Liver (tissue), 9 donors: ENCODE results near the gene HLCS. TPM values are rescaled to one million over a fixed set of nuclear protein-coding genes. Genes with fewer than 3 reads are reported as not detected.

ENCODE experiments used
- DNase-seq: peaks from one replicate; pipeline ENCODE4 v3.0.0-alpha.2; 2017; ENCODE audit warnings: low spot score
- H3K27ac ChIP-seq, 2 donors: one replicate each; pipeline ENCODE4 v1.7.0; 2013; ENCODE audit warnings: inconsistent platforms in 2 of 2, low read length in 2 of 2, control low read depth in 1 of 2, low read depth in 1 of 2, mild to moderate bottlenecking in 1 of 2
- H3K27me3 ChIP-seq, 4 donors: one replicate each; pipeline versions ENCODE4 v1.6.1 to v1.7.0; 2013; ENCODE audit warnings: low read length in 3 of 4, inconsistent platforms in 1 of 4, mild to moderate bottlenecking in 1 of 4, moderate library complexity in 1 of 4; ENCODE audit not compliant: control insufficient read depth in 4 of 4, insufficient read depth in 4 of 4
- H3K36me3 ChIP-seq, 4 donors: one replicate each; pipeline versions ENCODE4 v1.6.1 to v1.7.0; 2013; ENCODE audit warnings: low read length in 3 of 4, mild to moderate bottlenecking in 3 of 4, low read depth in 1 of 4, moderate library complexity in 1 of 4; ENCODE audit not compliant: control insufficient read depth in 4 of 4, insufficient read depth in 3 of 4
- H3K4me1 ChIP-seq, 4 donors: one replicate each; pipeline versions ENCODE4 v1.6.1 to v1.7.0; 2013; ENCODE audit warnings: low read length in 3 of 4, mild to moderate bottlenecking in 3 of 4, moderate library complexity in 1 of 4; ENCODE audit not compliant: control insufficient read depth in 4 of 4, insufficient read depth in 4 of 4
- H3K4me3 ChIP-seq, 3 donors: one replicate each; pipeline versions ENCODE4 v1.6.1 to v1.7.0; 2013; ENCODE audit warnings: low read length in 3 of 3, control low read depth in 1 of 3, low read depth in 1 of 3, mild to moderate bottlenecking in 1 of 3
- H3K9ac ChIP-seq, 2 donors: one replicate each; pipeline ENCODE4 v1.7.0; 2013; ENCODE audit warnings: low read length in 2 of 2, mild to moderate bottlenecking in 2 of 2, moderate library complexity in 2 of 2, control low read depth in 1 of 2, low read depth in 1 of 2
- H3K9me3 ChIP-seq, 4 donors: one replicate each; pipeline versions ENCODE4 v1.6.1 to v1.7.0; 2013; ENCODE audit warnings: low read length in 3 of 4; ENCODE audit not compliant: control insufficient read depth in 4 of 4
- ATF3 ChIP-seq: IDR thresholded peaks from 2 replicates; pipeline ENCODE4 v1.6.1; 2016; ENCODE audit warnings: antibody characterized with exemption
- EGR1 ChIP-seq, 2 donors: IDR thresholded peaks; 2 replicates each; pipeline ENCODE4 v1.6.1; 2016 to 2018; ENCODE audit warnings: antibody characterized with exemption in 2 of 2, low read depth in 2 of 2
- FOXA1 ChIP-seq: IDR thresholded peaks from 2 replicates; pipeline ENCODE4 v1.6.1; 2016; ENCODE audit warnings: antibody characterized with exemption
- FOXA2 ChIP-seq: IDR thresholded peaks from 2 replicates; pipeline ENCODE4 v1.6.1; 2016; ENCODE audit warnings: antibody characterized with exemption
- GABPA ChIP-seq, 2 donors: IDR thresholded peaks in 1 of 2; conservative IDR thresholded peaks in 1 of 2; 2 replicates each; pipeline ENCODE4 v1.6.1; 2016; ENCODE audit warnings: antibody characterized with exemption in 2 of 2, mild to moderate bottlenecking in 1 of 2, moderate library complexity in 1 of 2
- HNF4A ChIP-seq, 2 donors: conservative IDR thresholded peaks; 2 replicates each; pipeline ENCODE4 v1.6.1; 2016; ENCODE audit warnings: antibody characterized with exemption in 2 of 2, mild to moderate bottlenecking in 2 of 2
- HNF4G ChIP-seq: IDR thresholded peaks from 2 replicates; pipeline ENCODE4 v1.6.1; 2016; ENCODE audit warnings: antibody characterized with exemption
- JUND ChIP-seq, 2 donors: IDR thresholded peaks; 2 replicates each; pipeline ENCODE4 v1.6.1; 2016; ENCODE audit warnings: antibody characterized with exemption in 2 of 2
- MAX ChIP-seq: IDR thresholded peaks from 2 replicates; pipeline ENCODE4 v1.6.1; 2016; ENCODE audit warnings: antibody characterized with exemption
- NR2F2 ChIP-seq: IDR thresholded peaks from 2 replicates; pipeline ENCODE4 v1.6.1; 2016; ENCODE audit warnings: antibody characterized with exemption
- RAD21 ChIP-seq, 2 donors: IDR thresholded peaks; 2 replicates each; pipeline ENCODE4 v1.6.1; 2016; ENCODE audit warnings: antibody characterized with exemption in 2 of 2, mild to moderate bottlenecking in 2 of 2
- REST ChIP-seq: IDR thresholded peaks from 2 replicates; pipeline ENCODE4 v1.6.1; 2016; ENCODE audit warnings: antibody characterized with exemption, mild to moderate bottlenecking
- RXRA ChIP-seq, 2 donors: IDR thresholded peaks; 2 replicates each; pipeline ENCODE4 v1.6.1; 2017 to 2018; ENCODE audit warnings: antibody characterized with exemption in 2 of 2, mild to moderate bottlenecking in 1 of 2
- SP1 ChIP-seq: IDR thresholded peaks from 2 replicates; pipeline ENCODE4 v1.6.1; 2018; ENCODE audit warnings: antibody characterized with exemption, mild to moderate bottlenecking
- TAF1 ChIP-seq: conservative IDR thresholded peaks from 2 replicates; pipeline ENCODE4 v1.6.1; 2016; ENCODE audit warnings: antibody characterized with exemption, mild to moderate bottlenecking
- YY1 ChIP-seq: IDR thresholded peaks from 2 replicates; pipeline ENCODE4 v1.6.1; 2016; ENCODE audit warnings: antibody characterized with exemption, mild to moderate bottlenecking
- WGBS: extraction: QIAGEN DNeasy Blood & Tissue Kit; methylation state at CpG from one replicate; pipeline ENCODE4 v1.1.7; 2013; 5-methylcytosine and 5-hydroxymethylcytosine counted together
- polyA plus RNA-seq, 2 donors: library from polyadenylated mRNA; stranded (reverse) in 1 of 2; unstranded in 1 of 2; fragments of 200-250 nt in 1 of 2; fragments of >200 nt in 1 of 2; fragmentation: Nextera tagmentation in 1 of 2; extraction: Ambion mirVana in 1 of 2; gene quantifications; one replicate each; pipeline versions ENCODE4 v1.2.1 to v1.2.3, GENCODE V29; 2013 to 2015
- total RNA-seq, 2 donors: library from RNA; depleted of rRNA; stranded (reverse); fragments of >200 nt; gene quantifications; one replicate each; pipeline ENCODE4 v1.2.3, GENCODE V29; 2014
- TF ChIP-seq, protein P1 (sequence below): fragments of 150-350 bp; IDR thresholded peaks from 2 replicates; pipeline ENCODE4 v1.5.1; 2017; ENCODE audit warnings: improper control_type of control experiment, low read depth, low read length; ENCODE audit not compliant: missing input control
- TF ChIP-seq, protein P2 (sequence below): IDR thresholded peaks from 2 replicates; pipeline ENCODE4 v1.6.1; 2016; ENCODE audit warnings: antibody characterized with exemption
- donor health status: healthy.
- donor health status: healthy.
- donor health status: healthy.
- donor health status: healthy.
- donor health status: healthy.

Gene HLCS
- total and polyA plus RNA-seq, 4 donors, result 6.6 to 22.5 (median 8.3) TPM

DNA sequence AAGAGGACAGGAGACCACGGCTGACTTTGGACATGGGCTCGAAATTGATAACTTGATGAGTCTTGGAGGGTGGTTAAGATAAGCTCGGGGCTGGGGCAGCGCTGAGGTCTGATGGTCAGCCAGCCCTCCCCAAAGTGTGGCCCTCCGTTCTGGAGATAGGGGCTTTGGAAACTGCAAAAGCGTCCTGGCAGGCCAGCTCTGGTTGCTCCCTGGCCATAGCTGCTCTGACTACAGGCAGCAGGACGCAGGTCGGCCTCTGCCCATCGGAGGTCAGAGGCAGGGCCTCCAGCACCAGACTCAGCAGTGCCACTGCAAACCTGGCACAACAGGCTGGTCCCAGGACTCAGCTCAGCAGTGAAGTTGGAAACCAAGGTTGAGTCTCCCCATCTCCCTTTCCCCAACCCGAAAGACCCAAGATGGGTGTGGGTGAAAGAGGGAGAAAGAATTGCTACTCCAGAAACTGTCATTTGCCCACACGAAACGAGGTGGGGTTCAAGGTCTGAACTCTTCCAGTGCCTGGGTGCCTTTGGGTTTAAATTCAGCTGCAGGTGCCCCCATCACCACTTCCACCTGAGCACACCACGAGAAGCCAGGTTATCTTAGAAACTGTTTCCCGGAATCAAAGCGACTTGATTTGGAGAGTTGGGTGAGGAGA, 262.7 kb downstream of the HLCS start:
- Histone ChIP-seq H3K9me3 (no peaks in the 10 kb centered on the region), H3K27me3 (peaks cover 12 to 35% (median 19%) of the 10 kb centered on the region in 4 donors), H3K4me3 (no peak overlapping the region), H3K4me1 (peaks cover 20 to 39% (median 23%) of the 10 kb centered on the region in 4 donors), H3K9ac (no peak overlapping the region), H3K36me3 (no peaks in the 10 kb centered on the region), H3K27ac (no peak overlapping the region)
- TF ChIP-seq SP1, result no peak
- no peak for DNase-seq
- WGBS, result 9% methylated on average over 15 of the region's 15 CpGs

DNA sequence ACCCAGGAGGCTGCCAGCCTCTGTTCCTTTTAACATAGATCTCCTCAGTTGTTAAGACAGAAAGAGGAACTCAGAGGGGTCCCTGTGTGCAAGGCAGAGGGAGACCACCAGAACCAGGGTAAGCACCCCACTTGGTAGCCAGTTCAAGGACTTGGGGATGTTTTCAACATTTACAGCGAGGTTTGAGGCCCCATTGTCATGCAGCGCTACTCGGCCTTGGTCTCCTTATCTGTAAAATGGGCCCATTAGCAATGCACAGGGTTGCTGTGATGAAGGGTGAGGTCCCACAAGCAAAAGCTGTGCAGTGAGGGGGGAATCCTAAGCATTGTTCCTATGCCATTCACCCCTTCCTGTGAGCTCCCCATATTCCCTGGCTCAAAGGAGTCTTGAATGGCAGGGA, 263.3 kb downstream of the HLCS start:
- H3K9ac ChIP-seq, result no peak overlapping the region
- TF ChIP-seq REST, result no peak
- TF ChIP-seq HNF4G, result no peak
- no peak for TF ChIP-seq NR2F2
- TF ChIP-seq HNF4A (conservative IDR thresholded peaks at IDR 0.05), result no peak
- no peak for TF ChIP-seq RAD21 (IDR thresholded peaks at IDR 0.05)
- TF ChIP-seq JUND (IDR thresholded peaks at IDR 0.05), result no peak
- TF ChIP-seq, protein P1, sequence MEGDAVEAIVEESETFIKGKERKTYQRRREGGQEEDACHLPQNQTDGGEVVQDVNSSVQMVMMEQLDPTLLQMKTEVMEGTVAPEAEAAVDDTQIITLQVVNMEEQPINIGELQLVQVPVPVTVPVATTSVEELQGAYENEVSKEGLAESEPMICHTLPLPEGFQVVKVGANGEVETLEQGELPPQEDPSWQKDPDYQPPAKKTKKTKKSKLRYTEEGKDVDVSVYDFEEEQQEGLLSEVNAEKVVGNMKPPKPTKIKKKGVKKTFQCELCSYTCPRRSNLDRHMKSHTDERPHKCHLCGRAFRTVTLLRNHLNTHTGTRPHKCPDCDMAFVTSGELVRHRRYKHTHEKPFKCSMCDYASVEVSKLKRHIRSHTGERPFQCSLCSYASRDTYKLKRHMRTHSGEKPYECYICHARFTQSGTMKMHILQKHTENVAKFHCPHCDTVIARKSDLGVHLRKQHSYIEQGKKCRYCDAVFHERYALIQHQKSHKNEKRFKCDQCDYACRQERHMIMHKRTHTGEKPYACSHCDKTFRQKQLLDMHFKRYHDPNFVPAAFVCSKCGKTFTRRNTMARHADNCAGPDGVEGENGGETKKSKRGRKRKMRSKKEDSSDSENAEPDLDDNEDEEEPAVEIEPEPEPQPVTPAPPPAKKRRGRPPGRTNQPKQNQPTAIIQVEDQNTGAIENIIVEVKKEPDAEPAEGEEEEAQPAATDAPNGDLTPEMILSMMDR, result no peak
- TF ChIP-seq GABPA (IDR thresholded peaks at IDR 0.05 in 1 of 2, conservative IDR thresholded peaks at IDR 0.05 in 1 of 2), result no peak
- TF ChIP-seq, protein P2, sequence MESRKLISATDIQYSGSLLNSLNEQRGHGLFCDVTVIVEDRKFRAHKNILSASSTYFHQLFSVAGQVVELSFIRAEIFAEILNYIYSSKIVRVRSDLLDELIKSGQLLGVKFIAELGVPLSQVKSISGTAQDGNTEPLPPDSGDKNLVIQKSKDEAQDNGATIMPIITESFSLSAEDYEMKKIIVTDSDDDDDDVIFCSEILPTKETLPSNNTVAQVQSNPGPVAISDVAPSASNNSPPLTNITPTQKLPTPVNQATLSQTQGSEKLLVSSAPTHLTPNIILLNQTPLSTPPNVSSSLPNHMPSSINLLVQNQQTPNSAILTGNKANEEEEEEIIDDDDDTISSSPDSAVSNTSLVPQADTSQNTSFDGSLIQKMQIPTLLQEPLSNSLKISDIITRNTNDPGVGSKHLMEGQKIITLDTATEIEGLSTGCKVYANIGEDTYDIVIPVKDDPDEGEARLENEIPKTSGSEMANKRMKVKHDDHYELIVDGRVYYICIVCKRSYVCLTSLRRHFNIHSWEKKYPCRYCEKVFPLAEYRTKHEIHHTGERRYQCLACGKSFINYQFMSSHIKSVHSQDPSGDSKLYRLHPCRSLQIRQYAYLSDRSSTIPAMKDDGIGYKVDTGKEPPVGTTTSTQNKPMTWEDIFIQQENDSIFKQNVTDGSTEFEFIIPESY, result no peak
- no peak for TF ChIP-seq ATF3
- no peak for TF ChIP-seq YY1
- TF ChIP-seq EGR1 (IDR thresholded peaks at IDR 0.05; ENCODE audit: low read depth in 2 of 2), result no peak
- no peak for TF ChIP-seq TAF1
- TF ChIP-seq SP1, result no peak
- TF ChIP-seq MAX, result no peak
- TF ChIP-seq RXRA (IDR thresholded peaks at IDR 0.05), result no peak
- no peak for TF ChIP-seq FOXA2
- TF ChIP-seq FOXA1, result no peak
- H3K36me3 ChIP-seq, result no peaks in the 10 kb centered on the region
- no peak for DNase-seq
- H3K4me1 ChIP-seq, result peaks cover 21 to 39% (median 27%) of the 10 kb centered on the region in 4 donors
- no peak overlapping the region for H3K4me3 ChIP-seq
- no peaks in the 10 kb centered on the region for H3K9me3 ChIP-seq
- peaks cover 10 to 35% (median 18%) of the 10 kb centered on the region in 4 donors for H3K27me3 ChIP-seq
- WGBS, result 20% methylated on average over 3 of the region's 3 CpGs
- H3K27ac ChIP-seq, result no peak overlapping the region
